GM12873 (cell line): ENCODE results near the gene CCL7.

Experiments used
- TF ChIP-seq, protein P1 (sequence below): IDR thresholded peaks from 2 replicates; pipeline ENCODE4 v1.5.1; 2012; ENCODE audit warnings: low read depth, mild to moderate bottlenecking, moderate library complexity, low read length, control low read depth; ENCODE audit not compliant: insufficient read depth; ENCODE audit errors: missing control alignments

CCL7 gene

DNA sequence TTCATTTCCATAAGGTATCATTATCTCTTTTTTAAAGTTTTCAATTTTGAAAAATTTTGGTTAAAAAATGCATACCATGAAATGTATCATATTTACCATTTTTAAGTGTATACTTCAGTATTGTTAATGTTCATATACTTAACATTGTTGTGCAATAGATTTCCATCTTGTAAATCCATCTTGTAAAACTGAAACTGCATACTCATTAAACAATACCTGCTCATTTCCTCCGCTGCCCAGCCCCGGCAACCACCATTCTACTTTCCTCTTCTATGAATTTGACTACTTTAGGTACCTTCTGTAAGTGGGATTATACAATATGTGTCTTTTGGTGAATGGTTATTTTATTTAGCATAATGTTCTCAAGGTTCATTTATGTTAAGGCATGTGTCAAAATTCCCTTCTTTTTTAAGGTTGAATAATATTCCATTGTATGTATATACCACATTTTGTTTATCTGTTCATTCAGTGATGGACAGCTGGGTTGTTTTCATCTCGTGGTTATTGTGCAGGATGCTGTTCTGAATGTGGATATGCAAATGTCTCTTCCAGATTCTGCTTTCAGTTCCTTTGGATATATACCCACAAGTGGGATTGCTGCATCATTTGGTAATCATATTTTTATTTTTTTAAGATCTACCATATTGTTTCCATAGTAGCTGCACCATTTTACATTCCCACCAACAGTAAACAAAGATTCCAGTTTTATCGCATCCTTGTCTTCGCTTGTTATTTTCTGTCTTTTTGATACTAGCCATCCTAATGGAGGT is 8.3 kb upstream of the CCL7 start:
- TF ChIP-seq, protein P1, sequence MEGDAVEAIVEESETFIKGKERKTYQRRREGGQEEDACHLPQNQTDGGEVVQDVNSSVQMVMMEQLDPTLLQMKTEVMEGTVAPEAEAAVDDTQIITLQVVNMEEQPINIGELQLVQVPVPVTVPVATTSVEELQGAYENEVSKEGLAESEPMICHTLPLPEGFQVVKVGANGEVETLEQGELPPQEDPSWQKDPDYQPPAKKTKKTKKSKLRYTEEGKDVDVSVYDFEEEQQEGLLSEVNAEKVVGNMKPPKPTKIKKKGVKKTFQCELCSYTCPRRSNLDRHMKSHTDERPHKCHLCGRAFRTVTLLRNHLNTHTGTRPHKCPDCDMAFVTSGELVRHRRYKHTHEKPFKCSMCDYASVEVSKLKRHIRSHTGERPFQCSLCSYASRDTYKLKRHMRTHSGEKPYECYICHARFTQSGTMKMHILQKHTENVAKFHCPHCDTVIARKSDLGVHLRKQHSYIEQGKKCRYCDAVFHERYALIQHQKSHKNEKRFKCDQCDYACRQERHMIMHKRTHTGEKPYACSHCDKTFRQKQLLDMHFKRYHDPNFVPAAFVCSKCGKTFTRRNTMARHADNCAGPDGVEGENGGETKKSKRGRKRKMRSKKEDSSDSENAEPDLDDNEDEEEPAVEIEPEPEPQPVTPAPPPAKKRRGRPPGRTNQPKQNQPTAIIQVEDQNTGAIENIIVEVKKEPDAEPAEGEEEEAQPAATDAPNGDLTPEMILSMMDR, result no peak

DNA sequence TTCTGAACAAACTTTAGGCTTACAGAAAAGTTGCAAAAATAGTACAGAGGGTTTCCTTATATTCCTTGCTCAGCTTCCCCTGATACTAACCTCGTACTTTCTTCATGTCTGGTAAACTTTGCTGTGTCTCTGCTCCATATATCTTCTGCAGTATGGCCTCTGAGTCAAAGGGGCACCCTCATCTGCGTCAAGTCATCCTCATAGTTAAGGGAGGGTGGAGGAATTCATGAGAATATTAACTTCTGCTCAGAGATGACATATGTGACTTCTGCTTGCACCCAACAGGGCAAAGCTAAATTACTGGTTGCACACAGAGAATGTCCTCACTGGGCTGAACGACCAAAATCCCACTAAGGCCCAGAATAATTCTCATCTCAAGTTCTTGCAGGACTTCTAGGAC is 4.3 kb upstream of the CCL7 start:
- TF ChIP-seq, protein P1, result no peak

DNA sequence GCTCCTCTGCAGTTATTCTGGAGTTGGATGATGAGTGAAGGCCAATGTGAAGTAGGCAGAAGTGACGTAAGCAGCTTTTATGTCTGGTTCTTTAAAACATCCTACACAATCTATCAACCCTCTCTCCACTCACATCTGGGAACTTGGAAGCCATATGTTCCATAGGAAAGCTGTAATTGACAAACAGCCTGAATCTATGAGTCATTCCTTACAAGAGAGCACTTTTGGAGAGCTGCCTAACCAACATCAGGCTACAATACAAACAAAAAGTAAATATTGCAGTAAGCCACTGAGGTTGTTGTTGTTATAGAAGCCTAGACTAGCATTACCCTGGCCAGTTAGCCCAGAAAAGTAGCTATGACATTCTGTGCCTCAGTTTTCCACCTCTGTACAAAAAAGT is 5.9 kb downstream of the CCL7 start:
- TF ChIP-seq, protein P1, result no peak

DNA sequence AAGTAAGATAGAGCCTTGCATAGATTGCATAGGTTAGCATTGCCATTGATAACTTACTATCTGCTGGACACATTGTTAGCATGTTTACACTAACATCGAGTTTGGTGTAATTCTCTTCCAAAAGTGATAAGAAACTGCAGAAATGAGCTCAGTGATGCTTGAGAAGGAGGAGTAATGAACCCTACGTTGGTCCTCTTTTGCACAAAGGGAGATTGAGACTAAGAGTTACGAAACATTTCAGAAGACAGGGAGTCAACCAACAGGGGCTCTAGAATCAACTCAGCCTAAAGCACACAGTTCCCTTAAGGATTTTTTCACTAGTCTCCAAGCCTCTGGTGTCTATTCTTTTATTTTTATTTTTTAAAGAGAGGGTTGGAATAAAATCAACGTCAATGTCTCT is 6.8 kb downstream of the CCL7 start:
- TF ChIP-seq, protein P1, result no peak

DNA sequence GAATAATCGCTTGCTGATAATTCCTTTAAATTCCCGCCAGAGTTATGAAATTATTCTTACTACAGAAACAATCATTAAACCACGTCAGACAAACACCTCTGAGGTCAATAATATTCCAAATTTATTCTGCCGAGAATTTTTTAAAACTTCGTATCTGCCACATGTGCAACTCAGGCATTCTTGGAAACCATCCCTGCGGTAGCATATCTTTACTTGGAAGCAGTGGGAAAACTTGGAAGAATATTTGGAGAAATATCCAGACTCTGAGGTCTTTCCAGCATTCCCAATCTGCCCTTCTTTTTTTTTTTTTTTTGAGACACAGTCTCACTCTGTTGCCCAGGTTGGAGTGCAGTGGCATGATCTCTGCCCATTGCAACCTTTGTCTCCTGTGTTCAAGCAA is 13.6 kb downstream of the CCL7 start:
- TF ChIP-seq, protein P1, result no peak

DNA sequence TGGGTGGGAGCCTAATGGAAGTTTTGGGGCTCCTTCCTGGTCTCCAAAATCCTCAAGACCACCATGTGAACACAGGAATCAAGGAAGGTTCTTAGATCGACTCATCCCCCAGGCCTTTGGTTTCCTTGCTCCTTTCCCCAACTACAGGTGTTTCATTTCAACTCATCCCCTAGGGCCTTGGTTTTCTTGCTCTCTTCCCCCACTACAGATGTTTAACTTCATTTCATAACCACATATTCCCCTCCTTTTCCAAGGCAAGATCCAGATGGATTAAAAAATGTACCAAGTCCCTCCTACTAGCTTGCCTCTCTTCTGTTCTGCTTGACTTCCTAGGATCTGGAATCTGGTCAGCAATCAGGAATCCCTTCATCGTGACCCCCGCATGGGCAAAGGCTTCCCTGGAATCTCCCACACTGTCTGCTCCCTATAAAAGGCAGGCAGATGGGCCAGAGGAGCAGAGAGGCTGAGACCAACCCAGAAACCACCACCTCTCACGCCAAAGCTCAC is 15.3 kb downstream of the CCL7 start, which contains the start of gene CCL11:
TSS of gene CCL11 (plus strand) at position 457 of the 507 bp plus-strand sequence. CDS start 67 bp downstream, outside the sequence.
- TF ChIP-seq, protein P1, result no peak

DNA sequence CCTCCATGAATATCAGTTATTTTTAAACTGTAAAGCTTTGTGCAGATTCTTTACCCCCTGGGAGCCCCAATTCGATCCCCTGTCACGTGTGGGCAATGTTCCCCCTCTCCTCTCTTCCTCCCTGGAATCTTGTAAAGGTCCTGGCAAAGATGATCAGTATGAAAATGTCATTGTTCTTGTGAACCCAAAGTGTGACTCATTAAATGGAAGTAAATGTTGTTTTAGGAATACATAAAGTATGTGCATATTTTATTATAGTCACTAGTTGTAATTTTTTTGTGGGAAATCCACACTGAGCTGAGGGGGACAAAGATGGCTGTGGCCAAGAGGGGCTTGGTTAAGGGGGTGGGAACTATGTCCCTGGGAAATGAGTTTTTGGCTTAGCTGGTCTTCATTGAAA is 17.9 kb downstream of the CCL7 start:
- TF ChIP-seq, protein P1, result no peak
